HepG2 (cell line): ENCODE results near the gene TMEM237. TPM values are rescaled to one million over a fixed set of nuclear protein-coding genes. Genes with fewer than 3 reads are reported as not detected.

Experiments
- ATAC-seq: fragments of 200-7000 bp; cut with Tn5 transposase; 3 replicates; pipeline ENCODE4 v1.9.1; 2020; ENCODE audit warnings: mild to moderate bottlenecking, moderate library complexity
- BruUV-seq: library from RNA; stranded (reverse); fragments of 400-500 nt; replicated peaks from 2 replicates; lab custom pipeline; 2021; lab: Mats Ljungman, UMichigan
- CTCF ChIA-PET: fragments of 300-600 bp; formaldehyde crosslinking; extraction: SDS; loops from one replicate; lab custom pipeline; 2021; ENCODE audit warnings: low total read pairs, inconsistent platforms, low intra/inter-chr PET ratio; lab: Yijun Ruan, JAX
- POLR2A ChIA-PET: fragments of 350-600 bp; sonication (Branson Sonifier 250); formaldehyde crosslinking; loops from one replicate; lab custom pipeline; 2020; ENCODE audit warnings: antibody characterized with exemption, inconsistent platforms; lab: Yijun Ruan, JAX
- DNase-seq: peaks from one replicate; pipeline ENCODE4 v3.0.0-alpha.2; 2015; ENCODE audit warnings: low spot score
- FAIRE-seq: peaks from 3 replicates; lab custom pipeline; 2011; peaks lifted over from hg19 to GRCh38; lab: Jason Lieb, UNC
- H2AFZ ChIP-seq: one replicate; pipeline ENCODE4 v1.6.1; 2011; ENCODE audit warnings: low read length, inconsistent platforms
- H3K27ac ChIP-seq: fragments of 300-600 bp; 3 replicates; pipeline ENCODE4 v1.8.0; 2011; ENCODE audit warnings: mixed run types, mild to moderate bottlenecking, mixed read lengths, low read length, inconsistent platforms; ENCODE audit not compliant: insufficient read depth; ENCODE audit errors: extremely low read length
- H3K27me3 ChIP-seq, 2 experiments: fragments of 200-600 bp in 1 of 2; 2 replicates in 1 of 2; 3 replicates in 1 of 2; pipeline versions ENCODE4 v1.6.0 to v1.8.0; 2011; ENCODE audit warnings: low read length in 2 of 2, mild to moderate bottlenecking in 2 of 2, moderate library complexity in 2 of 2, inconsistent platforms in 1 of 2; ENCODE audit not compliant: insufficient read depth in 2 of 2, control insufficient read depth in 1 of 2
- H3K36me3 ChIP-seq, 2 experiments: fragments of 200-600 bp in 1 of 2; replicated peaks in 1 of 2; 2 replicates in 1 of 2; 3 replicates in 1 of 2; pipeline versions ENCODE4 v1.5.1 to v1.8.0; 2011; ENCODE audit warnings: low read length in 2 of 2, inconsistent platforms in 1 of 2; ENCODE audit not compliant: insufficient read depth in 2 of 2, control insufficient read depth in 1 of 2
- H3K4me1 ChIP-seq: 2 replicates; pipeline ENCODE4 v1.5.1; 2012; ENCODE audit warnings: low read length, inconsistent platforms; ENCODE audit not compliant: insufficient read depth
- H3K4me2 ChIP-seq: 2 replicates; pipeline ENCODE4 v1.6.0; 2011; ENCODE audit warnings: low read depth, low read length, inconsistent platforms
- H3K4me3 ChIP-seq, 3 experiments: fragments of 200-600 bp in 1 of 3; sonication (generic), shearing (Covaris generic) in 1 of 3; replicated peaks in 1 of 3; 2 replicates each; pipeline ENCODE4 v1.5.1; 2011 to 2016; ENCODE audit warnings: low read length in 3 of 3, inconsistent platforms in 2 of 3, low read depth in 2 of 3, mild to moderate bottlenecking in 2 of 3, control low read depth in 1 of 3, mixed read lengths in 1 of 3; ENCODE audit not compliant: insufficient read depth in 1 of 3
- H3K79me2 ChIP-seq: one replicate; pipeline ENCODE4 v1.6.1; 2011; ENCODE audit warnings: low read length, inconsistent platforms; ENCODE audit not compliant: insufficient read depth
- H3K9ac ChIP-seq: 2 replicates; pipeline ENCODE4 v1.6.0; 2011; ENCODE audit warnings: mild to moderate bottlenecking, low read depth, low read length, inconsistent platforms; ENCODE audit not compliant: insufficient read depth
- H3K9me3 ChIP-seq: 2 replicates; pipeline ENCODE4 v1.5.1; 2012; ENCODE audit warnings: mild to moderate bottlenecking, low read length
- H4K20me1 ChIP-seq: 2 replicates; pipeline ENCODE4 v1.6.0; 2011; ENCODE audit warnings: inconsistent platforms, mild to moderate bottlenecking, low read length, moderate library complexity; ENCODE audit not compliant: insufficient read depth
- IRF9 ChIP-seq: sonication (generic); formaldehyde crosslinking; IDR thresholded peaks from 2 replicates; pipeline ENCODE4 v1.8.0; 2022; ENCODE audit warnings: missing genetic modification reagents, mild to moderate bottlenecking, borderline replicate concordance
- JUN ChIP-seq: sonication (generic); formaldehyde crosslinking; IDR thresholded peaks from 2 replicates; pipeline ENCODE4 v1.4.0; 2020; ENCODE audit warnings: mild to moderate bottlenecking, missing genetic modification reagents
- MEF2D ChIP-seq: sonication (generic); formaldehyde crosslinking; IDR thresholded peaks from 2 replicates; pipeline ENCODE4 v1.5.1; 2020; ENCODE audit warnings: mild to moderate bottlenecking, missing genetic modification reagents
- RXRA ChIP-seq: sonication (generic); formaldehyde crosslinking; IDR thresholded peaks from 2 replicates; pipeline ENCODE4 v1.5.1; 2020; ENCODE audit warnings: missing genetic modification reagents
- SNAPC4 ChIP-seq: sonication (generic); formaldehyde crosslinking; IDR thresholded peaks from 2 replicates; pipeline ENCODE4 v1.4.0; 2020; ENCODE audit warnings: mild to moderate bottlenecking, missing genetic modification reagents
- TAF1 ChIP-seq: sonication (generic); formaldehyde crosslinking; IDR thresholded peaks from 2 replicates; pipeline ENCODE4 v1.4.0; 2020; ENCODE audit warnings: missing genetic modification reagents
- TRIM22 ChIP-seq: fragments of 450-650 bp; IDR thresholded peaks from 2 replicates; pipeline ENCODE4 v1.6.1; 2017
- ZBTB43 ChIP-seq: sonication (generic); formaldehyde crosslinking; conservative IDR thresholded peaks from 2 replicates; pipeline ENCODE4 v1.4.0; 2020; ENCODE audit warnings: missing genetic modification reagents
- ZNF335 ChIP-seq: sonication (generic); formaldehyde crosslinking; IDR thresholded peaks from 2 replicates; pipeline ENCODE4 v1.4.0; 2020; ENCODE audit warnings: missing genetic modification reagents
- ZNF574 ChIP-seq: sonication (generic); formaldehyde crosslinking; IDR thresholded peaks from 2 replicates; pipeline ENCODE4 v1.4.0; 2020; ENCODE audit warnings: missing genetic modification reagents
- WGBS: methylation state at CpG from one replicate; pipeline ENCODE4 v1.1.6; 2017; ENCODE audit warnings: low lambda C conversion rate; 5-methylcytosine and 5-hydroxymethylcytosine counted together
- in situ Hi-C: cut with HindIII; loops from 2 replicates; pipeline ENCODE4 v1.10.0; 2017; ENCODE audit warnings: low pct_unique_long_range_greater_than_20kb; ENCODE audit not compliant: extremely low pct_ligation_motif_present
- intact Hi-C: fragments of 100-400 bp; cut with micrococcal nuclease; formaldehyde crosslinking; loops from one replicate; pipeline ENCODE4 v1.10.0; 2022; ENCODE audit not compliant: unreplicated experiment
- polyA plus RNA-seq, 8 experiments: library from polyadenylated mRNA; depleted of rRNA in 3 of 8; stranded (reverse) in 7 of 8; unstranded in 1 of 8; fragments of >200 nt; fragmentation: Illumina TruSeq in 4 of 8; extraction: Trizol in 4 of 8; gene quantifications; 2 replicates each; pipeline versions ENCODE4 v1.2.1 to v1.2.3, GENCODE V29; 2011 to 2016; ENCODE audit warnings: low read depth in 4 of 8, missing spikeins in 1 of 8, mixed read lengths in 1 of 8; ENCODE audit not compliant: insufficient read depth in 1 of 8
- total RNA-seq, 5 experiments: library from RNA; depleted of rRNA; stranded (reverse); fragments of >200 nt; fragmentation: Illumina TruSeq; extraction: Trizol; gene quantifications; 2 replicates each; pipeline ENCODE4 v1.2.3, GENCODE V29; 2016; ENCODE audit warnings: low read depth in 1 of 5

Gene TMEM237
- total and polyA plus RNA-seq, 2 of the 13 experiments (the other 11 are each of a cell fraction or from before 2014, with no cell fraction given): 21.8 to 36.1 TPM

GRCh38 chr2:201642579-201643215, 606 bp downstream of the TMEM237 start:
- FAIRE-seq (no peak), ATAC-seq (peak; percentile 96), DNase-seq (peak; percentile 68)
- intact Hi-C loops: loop anchor here (2.0 to 5.0 kb wide), 3 partner anchors 190 to 1595 kb away; partner anchors contain the start of genes CYP20A1, STRADB and TRAK2
- ChIA-PET CTCF (no interaction called here), POLR2A (interaction anchor here (0.8 to 1.5 kb wide), 2 partner anchors 138 to 191 kb away, joined by 4 to 6 read pairs; partner anchors contain the start of genes ALS2, STRADB and TRAK2)
- Histone ChIP-seq H3K79me2 (peaks cover 5% of the 10 kb centered on the region), H3K27ac (peak overlapping the region; percentile 68), H3K4me2 (peak overlapping the region; percentile 89), H2AFZ (peak overlapping the region; percentile 77), H3K27me3 (peaks cover 0 to 1% of the 10 kb centered on the region in 2 experiments; a peak in 1 of 5 replicates), H3K9ac (peak overlapping the region; percentile 92), H3K4me3 (peak overlapping the region; percentile 82 to 98 (median 85)), H3K4me1 (peaks cover 18% of the 10 kb centered on the region), H4K20me1 (no peaks in the 10 kb centered on the region), H3K36me3 (peaks cover 0 to 10% of the 10 kb centered on the region in 2 experiments; a peak in 2 of 5 replicates), H3K9me3 (no peaks in the 10 kb centered on the region)
- TSS peak; percentile 90 for BruUV-seq
- under 1% methylated on average over 13 of the region's 56 CpGs for WGBS
- in situ Hi-C loops: no loop called here
- no peak for TF ChIP-seq ZNF335 (CRISPR knock-in tag)
- TF ChIP-seq TRIM22: no peak
- TF ChIP-seq JUN: peak; percentile 31; the same call in 1 of the 2 replicates
- peak; percentile 85 for TF ChIP-seq SNAPC4 (CRISPR knock-in tag)
- TF ChIP-seq TAF1 (CRISPR knock-in tag): peak; percentile 76
- no peak; the same call in 1 of the 2 replicates for TF ChIP-seq RXRA (CRISPR knock-in tag)
- peak; percentile 63; the same call in 1 of the 2 replicates for TF ChIP-seq ZBTB43 (CRISPR knock-in tag)
- peak; percentile 81 for TF ChIP-seq ZNF574 (CRISPR knock-in tag)
- TF ChIP-seq MEF2D (CRISPR knock-in tag): 0 out of 2 replicates have a peak, but pooled peaks have one; percentile 56
- peak; percentile 83; the same call in 1 of the 2 replicates for TF ChIP-seq IRF9
